HCT116 (cell line): ENCODE measurements around the gene KIF27. TPM values are rescaled to one million over a fixed set of nuclear protein-coding genes. Genes with fewer than 3 reads are reported as not detected.
A peak's percentile ranks its signal among the peaks of the same experiment; 100 is the strongest.

Experiments
- ATAC-seq: fragments of 200-7000 bp; cut with Tn5 transposase; 2 replicates; pipeline ENCODE4 v1.9.1; 2020; ENCODE audit warnings: mild to moderate bottlenecking, moderate library complexity
- BruUV-seq: library from RNA; stranded (reverse); fragments of 400-500 nt; replicated peaks from 2 replicates; lab custom pipeline; 2021; lab: Mats Ljungman, UMichigan
- CTCF ChIA-PET: fragments of 300-600 bp; sonication (Branson Sonifier 250); formaldehyde crosslinking; loops from one replicate; lab custom pipeline; 2021; ENCODE audit warnings: antibody characterized with exemption; lab: Charles Lee
- POLR2A ChIA-PET: fragments of 300-600, 350-600 bp; sonication (Branson Sonifier 250); formaldehyde crosslinking; loops from one replicate; lab custom pipeline; 2021; ENCODE audit warnings: antibody characterized with exemption; lab: Charles Lee
- RAD21 ChIA-PET, 2 experiments: fragments of 300-600 bp; sonication (Branson Sonifier 250); formaldehyde crosslinking; loops; one replicate each; lab custom pipeline; 2023; ENCODE audit warnings: low total read pairs in 2 of 2; ENCODE audit not compliant: uncharacterized antibody in 2 of 2, unreplicated experiment in 2 of 2, low non-redundant PET in 1 of 2; lab: Charles Lee
- DNase-seq: peaks from one replicate; pipeline ENCODE4 v3.0.0-alpha.2; 2010; ENCODE audit warnings: low read depth, low spot score
- H2AFZ ChIP-seq: fragments of 200-600 bp; shearing (Covaris generic), sonication (generic); 2 replicates; pipeline ENCODE4 v1.6.1; 2017; ENCODE audit warnings: low read depth, mixed run types, mixed read lengths, antibody characterized with exemption, low read length; ENCODE audit not compliant: poor library complexity, severe bottlenecking
- H3K27ac ChIP-seq: 2 replicates; pipeline ENCODE4 v1.5.1; 2012; ENCODE audit warnings: low read depth, low read length
- H3K27me3 ChIP-seq: fragments of 200-600 bp; sonication (generic); 2 replicates; pipeline ENCODE4 v1.6.1; 2016; ENCODE audit warnings: mixed run types, low read length, mixed read lengths; ENCODE audit not compliant: insufficient read depth
- H3K36me3 ChIP-seq, 2 experiments: fragments of 200-500 bp in 1 of 2; fragments of 200-600 bp in 1 of 2; sonication (Bioruptor generic) in 1 of 2; sonication (generic) in 1 of 2; 2 replicates each; pipeline versions ENCODE4 v1.5.1 to v1.6.1; 2014 to 2016; ENCODE audit warnings: low read length in 2 of 2, inconsistent platforms in 1 of 2, mixed read lengths in 1 of 2, mixed run types in 1 of 2; ENCODE audit not compliant: insufficient read depth in 2 of 2, control insufficient read depth in 1 of 2
- H3K4me1 ChIP-seq, 2 experiments: fragments of 200-600 bp in 1 of 2; sonication (generic) in 1 of 2; 2 replicates each; pipeline versions ENCODE4 v1.5.1 to v1.6.1; 2012 to 2017; ENCODE audit warnings: low read length in 2 of 2, inconsistent platforms in 1 of 2, mild to moderate bottlenecking in 1 of 2, mixed read lengths in 1 of 2, mixed run types in 1 of 2, moderate library complexity in 1 of 2; ENCODE audit not compliant: insufficient read depth in 2 of 2, control insufficient read depth in 1 of 2
- H3K4me2 ChIP-seq: fragments of 200-600 bp; sonication (generic); 2 replicates; pipeline ENCODE4 v1.6.1; 2017; ENCODE audit warnings: mixed run types, low read length, mixed read lengths
- H3K4me3 ChIP-seq, 2 experiments: fragments of 200-600 bp in 1 of 2; sonication (generic) in 1 of 2; replicated peaks in 1 of 2; 2 replicates each; pipeline ENCODE4 v1.5.1; 2011 to 2016; ENCODE audit warnings: low read length in 2 of 2, control low read depth in 1 of 2, low read depth in 1 of 2, mild to moderate bottlenecking in 1 of 2, mixed read lengths in 1 of 2, mixed run types in 1 of 2
- H3K79me2 ChIP-seq: fragments of 200-600 bp; sonication (generic); 2 replicates; pipeline ENCODE4 v1.6.1; 2017; ENCODE audit warnings: mild to moderate bottlenecking, mixed run types, low read length, moderate library complexity, mixed read lengths; ENCODE audit not compliant: insufficient read depth
- H3K9ac ChIP-seq: fragments of 200-600 bp; sonication (generic); 2 replicates; pipeline ENCODE4 v1.6.1; 2016; ENCODE audit warnings: low read length, mixed read lengths
- H3K9me2 ChIP-seq: fragments of 200-600 bp; sonication (generic), shearing (Covaris generic); 2 replicates; pipeline ENCODE4 v1.6.1; 2017; ENCODE audit warnings: mixed run types, mild to moderate bottlenecking, moderate library complexity; ENCODE audit not compliant: insufficient read depth
- H3K9me3 ChIP-seq, 2 experiments: fragments of 200-500 bp in 1 of 2; fragments of 200-600 bp in 1 of 2; sonication (Bioruptor generic) in 1 of 2; sonication (generic) in 1 of 2; 2 replicates each; pipeline ENCODE4 v1.6.1; 2014 to 2017; ENCODE audit warnings: low read length in 2 of 2, mixed read lengths in 2 of 2, inconsistent platforms in 1 of 2, low read depth in 1 of 2, mild to moderate bottlenecking in 1 of 2, mixed run types in 1 of 2, moderate library complexity in 1 of 2; ENCODE audit not compliant: control insufficient read depth in 1 of 2, insufficient read depth in 1 of 2
- H4K20me1 ChIP-seq: fragments of 200-600 bp; sonication (generic), shearing (Covaris generic); 2 replicates; pipeline ENCODE4 v1.6.1; 2017; ENCODE audit warnings: mixed run types, mild to moderate bottlenecking, moderate library complexity; ENCODE audit not compliant: insufficient read depth
- CEBPB ChIP-seq: IDR thresholded peaks from 2 replicates; pipeline ENCODE4 v1.6.1; 2012; ENCODE audit warnings: low read depth
- ELF1 ChIP-seq: IDR thresholded peaks from 2 replicates; pipeline ENCODE4 v1.6.1; 2012; ENCODE audit warnings: low read depth, borderline replicate concordance
- EZH2 ChIP-seq: fragments of 200-600 bp; sonication (generic); IDR thresholded peaks from 2 replicates; pipeline ENCODE4 v1.6.1; 2017; ENCODE audit warnings: antibody characterized with exemption, mixed run types
- EZH2phosphoT487 ChIP-seq: fragments of 200-600 bp; IDR thresholded peaks from 2 replicates; pipeline ENCODE4 v1.6.1; 2018; ENCODE audit warnings: antibody characterized with exemption, borderline replicate concordance
- JUND ChIP-seq: IDR thresholded peaks from 2 replicates; pipeline ENCODE4 v1.6.1; 2012
- SIN3A ChIP-seq: IDR thresholded peaks from 2 replicates; pipeline ENCODE4 v1.6.1; 2012; ENCODE audit warnings: low read depth
- SP1 ChIP-seq: IDR thresholded peaks from 2 replicates; pipeline ENCODE4 v1.6.1; 2012; ENCODE audit warnings: low read depth
- intact Hi-C: fragments of 100-400 bp; cut with micrococcal nuclease; formaldehyde crosslinking; loops from 2 replicates; pipeline ENCODE4 v1.10.0; 2022
- total RNA-seq: library from RNA; stranded (reverse); gene quantifications from one replicate; pipeline ENCODE4 v1.2.1, GENCODE V29; 2021; ENCODE audit not compliant: unreplicated experiment
- TF ChIP-seq, protein P1 (sequence below): IDR thresholded peaks from 2 replicates; pipeline ENCODE4 v1.6.1; 2012
- TF ChIP-seq, protein P2 (sequence below), 3 experiments: fragments of 200-600 bp in 1 of 3; sonication (generic) in 1 of 3; IDR thresholded peaks in 2 of 3; conservative IDR thresholded peaks in 1 of 3; 2 replicates each; pipeline ENCODE4 v1.5.1; 2012 to 2017; ENCODE audit warnings: low read depth in 2 of 3, low read length in 2 of 3, antibody characterized with exemption in 1 of 3, borderline replicate concordance in 1 of 3, control low read depth in 1 of 3, mild to moderate bottlenecking in 1 of 3, mixed read lengths in 1 of 3, mixed run types in 1 of 3, moderate library complexity in 1 of 3; ENCODE audit not compliant: insufficient read depth in 1 of 3

Gene KIF27
- total RNA-seq, 1 experiment from 2014 or later = 4.3 TPM

DNA sequence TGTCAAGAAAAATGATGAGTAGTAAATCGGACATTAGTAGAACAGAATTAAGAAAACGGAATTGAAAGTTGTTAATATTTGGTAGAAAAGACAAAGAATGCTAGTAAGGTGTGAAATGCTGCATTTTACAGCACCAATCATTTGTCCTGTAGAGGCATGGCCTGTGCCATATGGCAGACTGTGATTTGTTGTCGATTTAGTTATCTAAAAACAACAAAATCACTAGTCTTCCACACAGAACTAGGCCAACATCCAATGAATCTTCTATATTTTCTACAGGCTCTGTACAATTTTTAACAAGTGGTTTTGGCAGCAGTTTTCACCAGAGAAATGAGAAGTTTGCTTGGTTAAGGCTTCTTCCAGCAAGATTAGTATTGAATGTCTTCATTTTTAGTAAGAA, 48.4 kb upstream of the KIF27 start (continued):
- no peak for TF ChIP-seq EZH2

DNA sequence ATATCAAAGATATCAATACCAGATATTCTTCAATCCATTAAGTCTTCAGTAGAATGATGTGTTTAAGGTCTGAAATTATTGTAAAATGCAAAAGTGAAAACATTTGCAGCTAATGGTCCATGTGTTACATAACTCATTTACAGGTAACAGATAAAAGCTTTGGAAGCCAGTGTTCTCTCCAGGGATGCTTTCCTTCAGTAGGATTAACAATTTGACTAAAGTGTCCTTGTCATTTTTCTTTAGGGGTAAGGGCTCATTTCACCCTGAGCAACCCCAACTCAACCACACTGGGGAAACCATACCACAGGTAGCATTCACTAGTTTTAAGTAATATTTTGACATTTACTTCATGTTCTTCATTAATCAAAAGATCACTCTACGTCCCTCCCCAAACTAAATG, 45.8 kb upstream of the KIF27 start:
- Histone ChIP-seq H3K9me3 (no peaks in the 10 kb centered on the region), H3K79me2 (peaks cover 28% of the 10 kb centered on the region), H3K9me2 (no peaks in the 10 kb centered on the region), H3K27me3 (no peaks in the 10 kb centered on the region), H3K27ac (no peak overlapping the region), H2AFZ (no peak overlapping the region), H3K9ac (no peak overlapping the region), H3K36me3 (peaks cover 32 to 42% of the 10 kb centered on the region in 2 experiments), H4K20me1 (peaks cover 33% of the 10 kb centered on the region; the same call in 1 of the 2 replicates), H3K4me3 (no peak overlapping the region), H3K4me1 (peaks cover 4 to 6% of the 10 kb centered on the region in 2 experiments; a peak in 3 of 4 replicates), H3K4me2 (no peak overlapping the region)
- no peak for TF ChIP-seq EZH2phosphoT487
- 0 out of 2 replicates have a peak, but pooled peaks have one; percentile 3 for TF ChIP-seq JUND
- no TSS peak for BruUV-seq
- RAD21 ChIA-PET = no interaction called here
- CTCF ChIA-PET = no interaction called here
- no peak for ATAC-seq
- no peak for DNase-seq
- POLR2A ChIA-PET = no interaction called here
- intact Hi-C loops = no loop called here

DNA sequence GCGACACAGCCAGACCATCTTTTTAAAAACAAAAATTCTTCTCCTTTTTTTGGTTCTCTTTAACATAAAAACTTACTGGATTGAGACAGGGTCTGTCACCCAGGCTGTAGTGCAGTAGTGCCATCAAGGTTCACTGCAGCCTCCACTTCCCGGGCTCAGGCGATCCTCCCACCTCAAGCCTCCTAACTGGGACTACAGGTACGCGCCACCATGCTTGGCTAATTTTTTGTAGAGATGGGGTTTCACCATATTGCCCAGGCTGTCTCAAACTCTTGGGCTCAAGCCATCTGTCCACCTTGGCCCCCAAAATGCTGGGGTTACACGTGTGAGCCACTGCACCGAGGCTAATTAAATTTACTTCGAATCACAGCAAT, 45.0 kb upstream of the KIF27 start:
- DNase-seq (no peak), ATAC-seq (peak; percentile 30)
- POLR2A ChIA-PET = no interaction called here
- Histone ChIP-seq H3K79me2 (peaks cover 19% of the 10 kb centered on the region), H3K36me3 (peaks cover 26 to 33% of the 10 kb centered on the region in 2 experiments), H3K27ac (no peak overlapping the region), H3K4me2 (no peak overlapping the region), H3K9ac (no peak overlapping the region), H3K27me3 (no peaks in the 10 kb centered on the region), H3K4me3 (no peak overlapping the region), H3K9me2 (no peaks in the 10 kb centered on the region), H3K4me1 (peaks cover 5 to 6% of the 10 kb centered on the region in 2 experiments; a peak in 3 of 4 replicates)
- no TSS peak for BruUV-seq
- RAD21 ChIA-PET = no interaction called here
- TF ChIP-seq, protein P1, sequence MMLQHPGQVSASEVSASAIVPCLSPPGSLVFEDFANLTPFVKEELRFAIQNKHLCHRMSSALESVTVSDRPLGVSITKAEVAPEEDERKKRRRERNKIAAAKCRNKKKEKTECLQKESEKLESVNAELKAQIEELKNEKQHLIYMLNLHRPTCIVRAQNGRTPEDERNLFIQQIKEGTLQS = no peak
- TF ChIP-seq SIN3A = peak; percentile 19; the same call in 1 of the 2 replicates
- no peak for TF ChIP-seq CEBPB
- TF ChIP-seq, protein P2, sequence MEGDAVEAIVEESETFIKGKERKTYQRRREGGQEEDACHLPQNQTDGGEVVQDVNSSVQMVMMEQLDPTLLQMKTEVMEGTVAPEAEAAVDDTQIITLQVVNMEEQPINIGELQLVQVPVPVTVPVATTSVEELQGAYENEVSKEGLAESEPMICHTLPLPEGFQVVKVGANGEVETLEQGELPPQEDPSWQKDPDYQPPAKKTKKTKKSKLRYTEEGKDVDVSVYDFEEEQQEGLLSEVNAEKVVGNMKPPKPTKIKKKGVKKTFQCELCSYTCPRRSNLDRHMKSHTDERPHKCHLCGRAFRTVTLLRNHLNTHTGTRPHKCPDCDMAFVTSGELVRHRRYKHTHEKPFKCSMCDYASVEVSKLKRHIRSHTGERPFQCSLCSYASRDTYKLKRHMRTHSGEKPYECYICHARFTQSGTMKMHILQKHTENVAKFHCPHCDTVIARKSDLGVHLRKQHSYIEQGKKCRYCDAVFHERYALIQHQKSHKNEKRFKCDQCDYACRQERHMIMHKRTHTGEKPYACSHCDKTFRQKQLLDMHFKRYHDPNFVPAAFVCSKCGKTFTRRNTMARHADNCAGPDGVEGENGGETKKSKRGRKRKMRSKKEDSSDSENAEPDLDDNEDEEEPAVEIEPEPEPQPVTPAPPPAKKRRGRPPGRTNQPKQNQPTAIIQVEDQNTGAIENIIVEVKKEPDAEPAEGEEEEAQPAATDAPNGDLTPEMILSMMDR (IDR thresholded peaks at IDR 0.05 in 2 of 3, conservative IDR thresholded peaks at IDR 0.05 in 1 of 3; ENCODE audit: borderline replicate concordance in 1 of 3, insufficient read depth in 1 of 3, low read depth in 2 of 3, low read length in 2 of 3) = no peak
- TF ChIP-seq SP1 = no peak
- TF ChIP-seq ELF1 = no peak
- TF ChIP-seq, all 23 proteins: peak for 1
- intact Hi-C loops = no loop called here
- no peaks in the 10 kb centered on the region for H3K9me3 ChIP-seq
- peaks cover 26% of the 10 kb centered on the region; the same call in 1 of the 2 replicates for H4K20me1 ChIP-seq
- no peak overlapping the region for H2AFZ ChIP-seq
- CTCF ChIA-PET = no interaction called here
